ENCODE results near the gene IGF2R. TPM values are rescaled to one million over a fixed set of nuclear protein-coding genes. Genes with fewer than 3 reads are reported as not detected.

IGF2R gene
- total and polyA plus RNA-seq, 2 of the 13 experiments (the other 11 are each of a cell fraction or from before 2014, with no cell fraction given), result 38.3 to 70.0 TPM

DNA sequence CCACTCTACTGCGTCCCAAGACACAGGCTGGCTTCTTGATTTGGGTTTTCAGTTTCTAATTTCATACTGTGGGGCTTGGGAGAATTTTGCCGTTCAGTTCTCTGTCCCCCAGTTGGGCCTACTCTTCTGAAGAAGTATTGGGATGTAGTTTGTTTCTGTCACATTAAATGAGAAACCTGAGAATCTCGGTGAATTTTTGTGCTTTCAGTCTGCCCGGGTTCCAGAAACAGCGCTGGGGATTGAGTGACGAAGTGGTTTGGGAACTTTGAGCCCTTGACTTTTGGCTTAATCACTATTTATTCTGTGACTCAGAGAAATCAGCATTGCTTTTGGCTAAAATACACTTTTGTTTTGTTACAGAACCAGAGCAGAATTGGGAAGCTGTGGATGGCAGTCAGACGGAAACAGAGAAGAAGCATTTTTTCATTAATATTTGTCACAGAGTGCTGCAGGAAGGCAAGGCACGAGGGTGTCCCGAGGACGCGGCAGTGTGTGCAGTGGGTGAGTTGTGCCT lies 74.0 kb downstream of the IGF2R start (continued):
- TF ChIP-seq FOXP4 (CRISPR knock-in tag; IDR thresholded peaks at IDR 0.05) (peak; percentile 61), GFI1 (CRISPR knock-in tag; IDR thresholded peaks at IDR 0.05; ENCODE audit: borderline replicate concordance) (no peak), KDM6A (CRISPR knock-in tag; IDR thresholded peaks at IDR 0.05; ENCODE audit: low read depth) (0 out of 2 replicates have a peak, but pooled peaks have one; percentile 22), ZNF143 (CRISPR knock-in tag; IDR thresholded peaks at IDR 0.05) (no peak), IKZF4 (CRISPR knock-in tag; IDR thresholded peaks at IDR 0.05; ENCODE audit: borderline replicate concordance, low read depth, not compliant biosample characterization) (no peak), ZNF691 (CRISPR knock-in tag; IDR thresholded peaks at IDR 0.05; ENCODE audit: borderline replicate concordance, low read depth) (no peak), PLRG1 (conservative IDR thresholded peaks at IDR 0.05) (no peak), ATF3 (CRISPR knock-in tag; IDR thresholded peaks at IDR 0.05) (peak; percentile 74), PAF1 (CRISPR knock-in tag; IDR thresholded peaks at IDR 0.05) (no peak), SETDB1 (CRISPR knock-in tag; IDR thresholded peaks at IDR 0.05; ENCODE audit: borderline replicate concordance) (no peak), ZNF878 (CRISPR knock-in tag; IDR thresholded peaks at IDR 0.05) (peak; percentile 27; the same call in 1 of the 2 replicates), MAZ (IDR thresholded peaks at IDR 0.05; ENCODE audit: borderline replicate concordance, low read depth, low read length) (no peak), MAZ (CRISPR knock-in tag; IDR thresholded peaks at IDR 0.05; ENCODE audit: low read depth) (no peak), FOXA1 (IDR thresholded peaks at IDR 0.05) (peak; percentile 58; the same call in 1 of the 2 replicates), FOXA1 (CRISPR knock-in tag; IDR thresholded peaks at IDR 0.05) (peak; percentile 90), RAD21 (CRISPR knock-in tag; IDR thresholded peaks at IDR 0.05) (no peak), TEAD3 (CRISPR knock-in tag; optimal IDR thresholded peaks at IDR 0.05; ENCODE audit: borderline replicate concordance) (no peak), RFXANK (CRISPR knock-in tag; IDR thresholded peaks at IDR 0.05) (no peak), ZNF362 (CRISPR knock-in tag; IDR thresholded peaks at IDR 0.05; ENCODE audit: borderline replicate concordance) (0 out of 2 replicates have a peak, but pooled peaks have one; percentile 39)
- TF ChIP-seq, protein P1, sequence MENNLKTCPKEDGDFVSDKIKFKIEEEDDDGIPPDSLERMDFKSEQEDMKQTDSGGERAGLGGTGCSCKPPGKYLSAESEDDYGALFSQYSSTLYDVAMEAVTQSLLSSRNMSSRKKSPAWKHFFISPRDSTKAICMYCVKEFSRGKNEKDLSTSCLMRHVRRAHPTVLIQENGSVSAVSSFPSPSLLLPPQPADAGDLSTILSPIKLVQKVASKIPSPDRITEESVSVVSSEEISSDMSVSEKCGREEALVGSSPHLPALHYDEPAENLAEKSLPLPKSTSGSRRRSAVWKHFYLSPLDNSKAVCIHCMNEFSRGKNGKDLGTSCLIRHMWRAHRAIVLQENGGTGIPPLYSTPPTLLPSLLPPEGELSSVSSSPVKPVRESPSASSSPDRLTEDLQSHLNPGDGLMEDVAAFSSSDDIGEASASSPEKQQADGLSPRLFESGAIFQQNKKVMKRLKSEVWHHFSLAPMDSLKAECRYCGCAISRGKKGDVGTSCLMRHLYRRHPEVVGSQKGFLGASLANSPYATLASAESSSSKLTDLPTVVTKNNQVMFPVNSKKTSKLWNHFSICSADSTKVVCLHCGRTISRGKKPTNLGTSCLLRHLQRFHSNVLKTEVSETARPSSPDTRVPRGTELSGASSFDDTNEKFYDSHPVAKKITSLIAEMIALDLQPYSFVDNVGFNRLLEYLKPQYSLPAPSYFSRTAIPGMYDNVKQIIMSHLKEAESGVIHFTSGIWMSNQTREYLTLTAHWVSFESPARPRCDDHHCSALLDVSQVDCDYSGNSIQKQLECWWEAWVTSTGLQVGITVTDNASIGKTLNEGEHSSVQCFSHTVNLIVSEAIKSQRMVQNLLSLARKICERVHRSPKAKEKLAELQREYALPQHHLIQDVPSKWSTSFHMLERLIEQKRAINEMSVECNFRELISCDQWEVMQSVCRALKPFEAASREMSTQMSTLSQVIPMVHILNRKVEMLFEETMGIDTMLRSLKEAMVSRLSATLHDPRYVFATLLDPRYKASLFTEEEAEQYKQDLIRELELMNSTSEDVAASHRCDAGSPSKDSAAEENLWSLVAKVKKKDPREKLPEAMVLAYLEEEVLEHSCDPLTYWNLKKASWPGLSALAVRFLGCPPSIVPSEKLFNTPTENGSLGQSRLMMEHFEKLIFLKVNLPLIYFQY (CRISPR knock-in tag; IDR thresholded peaks at IDR 0.05; ENCODE audit: borderline replicate concordance), result 0 out of 2 replicates have a peak, but pooled peaks have one; percentile 18
- TF ChIP-seq, protein P2, sequence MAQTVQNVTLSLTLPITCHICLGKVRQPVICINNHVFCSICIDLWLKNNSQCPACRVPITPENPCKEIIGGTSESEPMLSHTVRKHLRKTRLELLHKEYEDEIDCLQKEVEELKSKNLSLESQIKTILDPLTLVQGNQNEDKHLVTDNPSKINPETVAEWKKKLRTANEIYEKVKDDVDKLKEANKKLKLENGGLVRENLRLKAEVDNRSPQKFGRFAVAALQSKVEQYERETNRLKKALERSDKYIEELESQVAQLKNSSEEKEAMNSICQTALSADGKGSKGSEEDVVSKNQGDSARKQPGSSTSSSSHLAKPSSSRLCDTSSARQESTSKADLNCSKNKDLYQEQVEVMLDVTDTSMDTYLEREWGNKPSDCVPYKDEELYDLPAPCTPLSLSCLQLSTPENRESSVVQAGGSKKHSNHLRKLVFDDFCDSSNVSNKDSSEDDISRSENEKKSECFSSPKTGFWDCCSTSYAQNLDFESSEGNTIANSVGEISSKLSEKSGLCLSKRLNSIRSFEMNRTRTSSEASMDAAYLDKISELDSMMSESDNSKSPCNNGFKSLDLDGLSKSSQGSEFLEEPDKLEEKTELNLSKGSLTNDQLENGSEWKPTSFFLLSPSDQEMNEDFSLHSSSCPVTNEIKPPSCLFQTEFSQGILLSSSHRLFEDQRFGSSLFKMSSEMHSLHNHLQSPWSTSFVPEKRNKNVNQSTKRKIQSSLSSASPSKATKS (CRISPR knock-in tag; IDR thresholded peaks at IDR 0.05), result no peak

Measured in HepG2 (cell line).